Lower lobe of right lung (tissue), 2 donors: Measurements from ENCODE around the gene GTF3C5. TPM values are rescaled to one million over a fixed set of nuclear protein-coding genes. Genes with fewer than 3 reads are reported as not detected.
"Not testable (repeated sequence)": the region's sequence is repeated elsewhere in the genome, so short reads cannot be mapped to it uniquely, and the experiment has no call there.

Experiments used
- ATAC-seq, 2 donors: fragments of 200-7000 bp; cut with Tn5 transposase; one replicate each; pipeline ENCODE4 v1.9.1; 2020 to 2022; ENCODE audit warnings: mild to moderate bottlenecking in 2 of 2, moderate library complexity in 2 of 2
- DNase-seq: peaks from one replicate; pipeline ENCODE4 v3.0.0-alpha.2; 2020
- H3K27ac ChIP-seq: fragments of 200-600 bp; one replicate; pipeline ENCODE4 v1.8.0; 2022
- H3K27me3 ChIP-seq: fragments of 200-600 bp; one replicate; pipeline ENCODE4 v1.8.0; 2022; ENCODE audit warnings: low read depth
- H3K36me3 ChIP-seq: fragments of 200-600 bp; one replicate; pipeline ENCODE4 v1.8.0; 2022; ENCODE audit warnings: mild to moderate bottlenecking
- H3K4me1 ChIP-seq: fragments of 200-600 bp; one replicate; pipeline ENCODE4 v1.8.0; 2022
- H3K4me3 ChIP-seq: fragments of 200-600 bp; one replicate; pipeline ENCODE4 v1.8.0; 2022; ENCODE audit warnings: mild to moderate bottlenecking
- H3K9me3 ChIP-seq: fragments of 200-600 bp; one replicate; pipeline ENCODE4 v1.8.0; 2022
- CTCF ChIP-seq: fragments of 200-600 bp; IDR thresholded peaks from one replicate; pipeline ENCODE4 v1.8.0; 2022; ENCODE audit warnings: antibody characterized with exemption, mild to moderate bottlenecking
- intact Hi-C: fragments of 100-400 bp; cut with DNase I; formaldehyde crosslinking; loops from one replicate; pipeline ENCODE4 v1.11.0; 2022
- total RNA-seq: library from RNA; stranded (reverse); fragmentation: NEBNext Ultra II Directional; extraction: Animal tissue kit (Norgen Biotek cat#: 25700); gene quantifications from one replicate; pipeline ENCODE4 v1.2.1, GENCODE V29; 2021
- donor health status: DM: no; HTN: yes; CAD: no; lungs with severe emphysema.

The GTF3C5 gene
- total RNA-seq, 1 donor from 2014 or later: 44.8 TPM

- no peak for TF ChIP-seq CTCF
- H3K4me3 ChIP-seq: no peak overlapping the region
- ATAC-seq (no peak), DNase-seq (peak; percentile 28)
- no peak overlapping the region for H3K27ac ChIP-seq
- peaks cover 3% of the 10 kb centered on the region for H3K4me1 ChIP-seq
- intact Hi-C loops: no loop called here
- no peaks in the 10 kb centered on the region for H3K36me3 ChIP-seq
- no peaks in the 10 kb centered on the region for H3K9me3 ChIP-seq
- H3K27me3 ChIP-seq: no peaks in the 10 kb centered on the region
These were observed 33.7 kb downstream of the GTF3C5 start for GRCh38 chr9:133064241-133065069.

- no peak for TF ChIP-seq CTCF
These were observed 34.2 kb downstream of the GTF3C5 start for GRCh38 chr9:133065070-133065388.

GRCh38 chr9:133066181-133066983 is 35.6 kb downstream of the GTF3C5 start:
- no peak for TF ChIP-seq CTCF
- no peaks in the 10 kb centered on the region for H3K9me3 ChIP-seq
- H3K4me1 ChIP-seq: no peaks in the 10 kb centered on the region
- peak in 1 of 2 donors; percentile 4 for ATAC-seq
- no peak overlapping the region for H3K27ac ChIP-seq
- peak; percentile 24 for DNase-seq
- no peaks in the 10 kb centered on the region for H3K36me3 ChIP-seq
- H3K4me3 ChIP-seq: no peak overlapping the region
- H3K27me3 ChIP-seq: no peaks in the 10 kb centered on the region
- intact Hi-C loops: no loop called here

More at GRCh38 chr9:133065070-133065388, 34.2 kb downstream of the GTF3C5 start:
- Histone ChIP-seq H3K9me3 (no peaks in the 10 kb centered on the region), H3K4me1 (no peaks in the 10 kb centered on the region), H3K36me3 (no peaks in the 10 kb centered on the region), H3K27ac (no peak overlapping the region), H3K4me3 (no peak overlapping the region), H3K27me3 (no peaks in the 10 kb centered on the region)
- DNase-seq (peak; percentile 43), ATAC-seq (no peak)
- intact Hi-C loops: no loop called here

GRCh38 chr9:133067006-133067405 is 36.2 kb downstream of the GTF3C5 start:
- Histone ChIP-seq H3K4me3 (no peak overlapping the region), H3K27me3 (no peaks in the 10 kb centered on the region), H3K27ac (no peak overlapping the region), H3K4me1 (no peaks in the 10 kb centered on the region), H3K9me3 (no peaks in the 10 kb centered on the region), H3K36me3 (no peaks in the 10 kb centered on the region)
- no peak for TF ChIP-seq CTCF
- intact Hi-C loops: no loop called here
- peak; percentile 26 for DNase-seq
- ATAC-seq: no peak

- H3K9me3 ChIP-seq: no peaks in the 10 kb centered on the region
- no peaks in the 10 kb centered on the region for H3K4me1 ChIP-seq
- H3K27ac ChIP-seq: no peak overlapping the region
- peak; percentile 11 for DNase-seq
- no peak for ATAC-seq
- intact Hi-C loops: no loop called here
- no peaks in the 10 kb centered on the region for H3K36me3 ChIP-seq
- H3K4me3 ChIP-seq: no peak overlapping the region
- TF ChIP-seq CTCF: no peak
- no peaks in the 10 kb centered on the region for H3K27me3 ChIP-seq
These were observed 37.0 kb downstream of the GTF3C5 start for GRCh38 chr9:133067813-133068212.

GRCh38 chr9:133068431-133068830 is 37.6 kb downstream of the GTF3C5 start:
- DNase-seq, H3K27me3 ChIP-seq, H3K4me1 ChIP-seq, ATAC-seq, H3K4me3 ChIP-seq, H3K9me3 ChIP-seq, intact Hi-C loops, H3K36me3 ChIP-seq, H3K27ac ChIP-seq: not testable (repeated sequence)

GRCh38 chr9:133070500-133070961 is 39.7 kb downstream of the GTF3C5 start:
- H3K27ac ChIP-seq, H3K27me3 ChIP-seq, H3K9me3 ChIP-seq, H3K4me3 ChIP-seq, DNase-seq, H3K4me1 ChIP-seq, intact Hi-C loops, ATAC-seq, H3K36me3 ChIP-seq: not testable (repeated sequence)

- H3K4me1 ChIP-seq, H3K9me3 ChIP-seq, H3K27ac ChIP-seq, H3K4me3 ChIP-seq, H3K27me3 ChIP-seq, DNase-seq, ATAC-seq, H3K36me3 ChIP-seq, intact Hi-C loops: not testable (repeated sequence)
These were observed 40.2 kb downstream of the GTF3C5 start for GRCh38 chr9:133070985-133071384.
